ENCODE results near the gene HNRNPM. TPM values are rescaled to one million over a fixed set of nuclear protein-coding genes. Genes with fewer than 3 reads are reported as not detected.
A peak's percentile ranks its signal among the peaks of the same experiment; 100 is the strongest.
"Not testable (repeated sequence)": the region's sequence is repeated elsewhere in the genome, so short reads cannot be mapped to it uniquely, and the experiment has no call there.

HNRNPM gene
- total RNA-seq, 6 experiments from 2014 or later = 144 to 217 (median 194) TPM

- H3K4me1 Mint-ChIP-seq (ENCODE audit: low read depth) = peaks cover 22% of the 10 kb centered on the region
- peaks cover 5% of the 10 kb centered on the region for H3K36me3 Mint-ChIP-seq (ENCODE audit: low read depth)
- H3K27ac Mint-ChIP-seq = peak within 1 kb of the TSS; percentile 98
- H3K4me3 Mint-ChIP-seq = peak within 1 kb of the TSS; percentile 94
- H3K27me3 Mint-ChIP-seq (ENCODE audit: insufficient read depth) = peaks cover 2% of the 10 kb centered on the region; the same call in 1 of the 2 replicates
- no peaks in the 10 kb centered on the region for H3K9me3 Mint-ChIP-seq
- peak; percentile 97 for DNase-seq
- TF ChIP-seq, protein P1, sequence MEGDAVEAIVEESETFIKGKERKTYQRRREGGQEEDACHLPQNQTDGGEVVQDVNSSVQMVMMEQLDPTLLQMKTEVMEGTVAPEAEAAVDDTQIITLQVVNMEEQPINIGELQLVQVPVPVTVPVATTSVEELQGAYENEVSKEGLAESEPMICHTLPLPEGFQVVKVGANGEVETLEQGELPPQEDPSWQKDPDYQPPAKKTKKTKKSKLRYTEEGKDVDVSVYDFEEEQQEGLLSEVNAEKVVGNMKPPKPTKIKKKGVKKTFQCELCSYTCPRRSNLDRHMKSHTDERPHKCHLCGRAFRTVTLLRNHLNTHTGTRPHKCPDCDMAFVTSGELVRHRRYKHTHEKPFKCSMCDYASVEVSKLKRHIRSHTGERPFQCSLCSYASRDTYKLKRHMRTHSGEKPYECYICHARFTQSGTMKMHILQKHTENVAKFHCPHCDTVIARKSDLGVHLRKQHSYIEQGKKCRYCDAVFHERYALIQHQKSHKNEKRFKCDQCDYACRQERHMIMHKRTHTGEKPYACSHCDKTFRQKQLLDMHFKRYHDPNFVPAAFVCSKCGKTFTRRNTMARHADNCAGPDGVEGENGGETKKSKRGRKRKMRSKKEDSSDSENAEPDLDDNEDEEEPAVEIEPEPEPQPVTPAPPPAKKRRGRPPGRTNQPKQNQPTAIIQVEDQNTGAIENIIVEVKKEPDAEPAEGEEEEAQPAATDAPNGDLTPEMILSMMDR (IDR thresholded peaks at IDR 0.05) = no peak
Observed at GRCh38 chr19:8513687-8514504, 69.1 kb downstream of the HNRNPM start, which contains the start of gene ZNF414. Gene ZNF414, minus strand, starts transcription at chr19:8514167. Its CDS starts 121 bp downstream, at chr19:8514046.

DNA sequence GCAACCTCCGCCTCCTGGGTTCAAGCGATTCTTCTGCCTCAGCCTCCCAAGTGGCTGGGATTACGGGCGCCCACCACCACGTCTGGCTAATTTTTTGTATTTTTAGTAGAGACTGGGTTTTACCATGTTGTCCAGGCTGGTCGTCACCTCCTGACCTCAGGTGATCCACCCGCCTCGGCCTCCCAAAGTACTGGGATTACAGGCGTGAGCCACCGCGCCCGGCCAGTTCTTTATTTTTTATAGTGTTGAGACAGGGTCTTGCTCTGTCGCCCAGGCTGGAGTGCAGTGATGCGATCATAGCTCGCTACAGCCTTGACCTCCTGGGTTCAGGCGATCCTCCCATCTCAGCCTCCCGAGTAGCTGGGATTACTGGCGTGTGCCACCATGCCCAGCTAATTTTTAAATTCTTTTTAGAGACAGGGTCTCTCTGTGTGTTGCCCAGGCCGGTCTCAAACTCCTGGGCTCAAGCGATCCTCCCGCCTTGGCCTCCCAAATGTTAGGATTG lies 69.8 kb downstream of the HNRNPM start:
- not testable (repeated sequence) for H3K27me3 Mint-ChIP-seq (ENCODE audit: insufficient read depth); H3K9me3 Mint-ChIP-seq; H3K36me3 Mint-ChIP-seq (ENCODE audit: low read depth); DNase-seq
- Mint-ChIP-seq H3K4me3 (peak overlapping the region; percentile 94), H3K4me1 (ENCODE audit: low read depth) (peaks cover 22% of the 10 kb centered on the region), H3K27ac (peak overlapping the region; percentile 98; the same call in 1 of the 2 replicates)

DNA sequence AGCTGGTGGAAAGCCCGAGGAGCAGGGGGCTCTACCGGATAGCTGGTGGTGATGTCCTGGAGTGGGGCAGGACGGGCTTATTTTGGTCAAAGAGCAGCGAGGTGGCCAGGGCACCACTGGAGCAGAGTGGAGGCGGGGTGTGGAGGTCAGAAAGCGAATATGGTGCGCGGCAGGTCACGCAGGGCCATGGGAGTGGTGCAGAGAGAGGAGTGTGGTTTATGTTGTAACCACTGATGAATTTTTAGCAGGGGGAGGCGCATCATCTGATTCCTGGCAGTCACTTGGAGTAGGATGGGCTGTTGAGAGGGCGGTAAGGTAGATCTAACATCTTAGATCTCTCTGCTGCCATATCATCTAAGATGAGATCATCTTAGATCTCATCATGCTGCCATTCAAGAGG lies 70.5 kb downstream of the HNRNPM start:
- Mint-ChIP-seq H3K4me3 (no peak overlapping the region), H3K27me3 (ENCODE audit: insufficient read depth) (peaks cover 2% of the 10 kb centered on the region; the same call in 1 of the 2 replicates), H3K27ac (no peak overlapping the region; the same call in 1 of the 2 replicates), H3K4me1 (ENCODE audit: low read depth) (peaks cover 22% of the 10 kb centered on the region), H3K9me3 (no peaks in the 10 kb centered on the region), H3K36me3 (ENCODE audit: low read depth) (peaks cover 5% of the 10 kb centered on the region)
- DNase-seq = no peak
- TF ChIP-seq, protein P1 (IDR thresholded peaks at IDR 0.05) = no peak

DNA sequence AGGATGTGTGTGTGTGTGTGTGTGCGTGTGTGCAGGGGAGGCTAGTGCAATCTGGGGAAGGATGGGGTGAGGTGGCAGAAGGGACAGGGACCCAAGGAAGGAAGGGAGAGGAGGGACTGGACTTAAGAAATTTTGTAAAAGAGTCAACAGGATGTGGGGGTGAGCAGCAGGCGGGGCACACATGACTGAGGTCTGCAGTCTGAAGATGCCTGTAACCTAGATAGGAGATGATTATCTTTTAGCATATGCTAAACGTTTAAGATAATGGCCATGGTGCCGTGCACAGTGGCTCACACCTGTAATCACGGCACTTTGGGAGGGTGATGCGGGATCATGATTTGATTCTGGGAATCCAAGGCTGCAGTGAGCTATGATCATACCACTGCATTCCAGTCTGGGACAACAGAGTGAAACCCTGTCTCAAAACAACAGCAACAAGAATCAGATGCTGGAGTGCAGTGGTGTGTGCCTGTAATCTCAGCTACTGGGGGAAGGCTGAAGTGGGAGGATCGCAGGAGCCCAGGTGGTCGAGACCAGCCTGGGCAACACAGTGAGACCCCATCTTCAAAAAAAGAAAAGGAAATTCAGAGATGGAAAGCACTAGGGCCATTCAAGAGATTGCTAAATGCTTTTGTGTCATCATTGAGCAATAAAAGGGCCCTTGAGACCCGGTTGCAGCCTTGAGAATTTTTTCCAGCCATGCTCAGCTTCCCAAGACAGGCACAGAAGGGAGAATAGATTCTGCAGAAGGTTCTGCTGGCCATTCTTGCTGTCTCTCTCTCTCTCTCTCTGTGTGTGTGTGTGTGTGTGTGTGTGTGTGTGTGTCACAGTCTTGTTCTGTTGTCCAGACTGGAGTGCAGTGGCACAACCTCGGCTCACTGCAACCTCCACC lies 73.0 kb downstream of the HNRNPM start:
- Mint-ChIP-seq H3K4me1 (ENCODE audit: low read depth) (peaks cover 22% of the 10 kb centered on the region), H3K36me3 (ENCODE audit: low read depth) (peaks cover 5% of the 10 kb centered on the region), H3K27ac (peak overlapping the region; percentile 45), H3K27me3 (ENCODE audit: insufficient read depth) (peaks cover 3% of the 10 kb centered on the region; the same call in 1 of the 2 replicates), H3K4me3 (no peak overlapping the region), H3K9me3 (no peaks in the 10 kb centered on the region)
- TF ChIP-seq, protein P1 (IDR thresholded peaks at IDR 0.05) = no peak
- no peak for DNase-seq

DNA sequence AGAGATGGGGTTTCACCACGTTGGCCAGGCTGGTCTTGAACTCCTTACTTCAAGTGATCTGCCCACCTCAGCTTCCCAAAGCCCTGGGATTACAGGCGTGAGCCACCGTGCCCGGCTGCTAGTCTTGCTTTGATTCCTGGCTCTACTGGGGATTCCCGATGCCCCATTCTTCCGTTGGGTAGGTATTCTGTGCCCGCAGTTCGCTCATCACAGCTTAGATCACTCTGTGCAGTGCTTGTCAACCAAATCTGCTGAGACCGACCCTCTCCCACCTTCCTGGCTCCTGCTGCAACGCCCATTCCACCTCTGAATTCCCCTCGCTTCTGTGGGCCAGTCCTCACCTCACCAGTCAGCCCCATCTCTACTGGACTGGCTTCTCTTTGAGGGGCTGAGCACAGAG lies 73.8 kb downstream of the HNRNPM start:
- peaks cover 1% of the 10 kb centered on the region; the same call in 1 of the 2 replicates for H3K27me3 Mint-ChIP-seq (ENCODE audit: insufficient read depth)
- TF ChIP-seq, protein P1 (IDR thresholded peaks at IDR 0.05) = no peak
- no peak overlapping the region for H3K4me3 Mint-ChIP-seq

More for the DNA sequence above, 73.8 kb downstream of the HNRNPM start:
- Mint-ChIP-seq H3K9me3 (no peaks in the 10 kb centered on the region), H3K27ac (no peak overlapping the region), H3K4me1 (ENCODE audit: low read depth) (peaks cover 17% of the 10 kb centered on the region), H3K36me3 (ENCODE audit: low read depth) (peaks cover under 1% of the 10 kb centered on the region)
- no peak for DNase-seq
